GM23248 (cell line): ENCODE measurements around the gene MRPL20.

Source experiments
- EZH2 ChIP-seq: fragments of 200-600 bp; sonication (generic); IDR thresholded peaks from 2 replicates; pipeline ENCODE4 v1.6.1; 2018; ENCODE audit warnings: antibody characterized with exemption, mild to moderate bottlenecking; ENCODE audit not compliant: insufficient read depth, poor library complexity, severe bottlenecking
- EZH2phosphoT487 ChIP-seq: fragments of 200-600 bp; sonication (generic); IDR thresholded peaks from 2 replicates; pipeline ENCODE4 v1.6.1; 2018; ENCODE audit warnings: antibody characterized with exemption, moderate library complexity, mild to moderate bottlenecking, low read depth; ENCODE audit not compliant: insufficient read depth

DNA sequence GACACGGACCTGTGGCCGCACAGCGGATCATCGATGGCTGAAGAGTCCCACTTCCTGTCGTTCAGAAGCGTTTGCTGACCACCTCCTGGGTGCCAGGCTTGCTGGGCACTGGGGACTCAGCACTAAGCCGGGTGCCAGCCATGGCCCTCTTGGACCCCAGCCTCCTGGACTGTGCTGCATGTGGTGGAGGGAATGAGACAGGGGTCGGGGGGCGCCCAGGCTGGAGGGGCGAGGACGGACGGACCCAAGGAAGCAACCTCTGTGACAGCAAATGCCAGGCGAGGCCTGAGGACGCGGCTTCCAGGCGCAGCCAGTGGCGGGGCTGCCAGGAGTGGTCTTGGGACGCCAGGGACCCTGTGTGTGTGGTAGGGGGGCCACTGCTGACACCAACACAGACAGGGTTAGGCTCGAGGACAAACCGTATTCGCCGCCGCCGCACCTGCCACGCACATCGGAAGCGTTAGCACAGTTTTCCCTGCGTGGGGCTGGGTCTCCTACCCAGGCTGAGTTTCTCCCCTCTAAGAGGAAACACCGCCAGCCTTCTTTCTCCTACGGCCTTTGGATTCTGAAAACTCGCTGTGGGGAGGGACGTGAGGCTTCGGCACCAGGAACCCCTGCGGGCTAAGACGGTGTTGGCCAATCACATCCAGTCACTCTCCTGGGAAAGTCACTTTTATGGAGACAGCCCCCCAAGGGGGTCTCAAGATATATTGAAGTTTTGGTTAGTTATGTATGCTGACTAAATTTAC, 45.7 kb downstream of the MRPL20 start:
- TF ChIP-seq EZH2 (no peak), EZH2phosphoT487 (no peak)
